IMR-90 (cell line): ENCODE results near the gene SPPL2C. TPM values are rescaled to one million over a fixed set of nuclear protein-coding genes. Genes with fewer than 3 reads are reported as not detected.

Experiments
- ATAC-seq: fragments of 200-7000 bp; cut with Tn5 transposase; 2 replicates; pipeline ENCODE4 v1.9.1; 2020; ENCODE audit warnings: low read depth, mild to moderate bottlenecking, moderate library complexity
- BruUV-seq: library from RNA; stranded (reverse); fragments of 400-500 nt; replicated peaks from 2 replicates; lab custom pipeline; 2021; lab: Mats Ljungman, UMichigan
- CTCF ChIA-PET: fragments of 300-600 bp; formaldehyde crosslinking; extraction: SDS; loops from one replicate; lab custom pipeline; 2021; ENCODE audit warnings: antibody characterized with exemption; lab: Yijun Ruan, JAX
- POLR2A ChIA-PET: fragments of 300-600 bp; sonication (Branson Sonifier 250); formaldehyde crosslinking; loops from one replicate; lab custom pipeline; 2022; ENCODE audit warnings: antibody characterized with exemption; ENCODE audit not compliant: unreplicated experiment; lab: Charles Lee
- DNase-seq: peaks from one replicate; pipeline ENCODE4 v3.0.0; 2013
- H2AFZ ChIP-seq: replicated peaks from 2 replicates; pipeline ENCODE3; 2013; ENCODE audit warnings: low read length, mild to moderate bottlenecking; ENCODE audit not compliant: poor library complexity
- H2AK5ac ChIP-seq: 2 replicates; pipeline ENCODE4 v1.6.1; 2013; ENCODE audit warnings: low read depth, low read length, inconsistent platforms
- H2AK9ac ChIP-seq: replicated peaks from 2 replicates; pipeline ENCODE3; 2013; ENCODE audit warnings: mild to moderate bottlenecking, low read depth, low read length, moderate library complexity; ENCODE audit not compliant: poor library complexity
- H2BK120ac ChIP-seq: 2 replicates; pipeline ENCODE4 v1.6.1; 2013; ENCODE audit warnings: low read depth, low read length, inconsistent platforms
- H2BK15ac ChIP-seq: 3 replicates; pipeline ENCODE4 v1.6.1; 2013; ENCODE audit warnings: low read depth, low read length, inconsistent platforms
- H2BK20ac ChIP-seq: 2 replicates; pipeline ENCODE4 v1.6.1; 2013; ENCODE audit warnings: low read depth, mild to moderate bottlenecking, inconsistent platforms, low read length, moderate library complexity
- H2BK5ac ChIP-seq: 2 replicates; pipeline ENCODE4 v1.6.1; 2013; ENCODE audit warnings: mild to moderate bottlenecking, low read depth, low read length, inconsistent platforms; ENCODE audit not compliant: poor library complexity, severe bottlenecking
- H3K14ac ChIP-seq: replicated peaks from 2 replicates; pipeline ENCODE4 v1.6.1; 2013; ENCODE audit warnings: low read depth, low read length, inconsistent platforms
- H3K18ac ChIP-seq: 2 replicates; pipeline ENCODE4 v1.6.1; 2013; ENCODE audit warnings: low read depth, low read length, control low read depth
- H3K23ac ChIP-seq: 2 replicates; pipeline ENCODE4 v1.6.1; 2013; ENCODE audit warnings: low read depth, low read length, inconsistent platforms
- H3K27ac ChIP-seq: 2 replicates; pipeline ENCODE4 v1.5.1; 2013; ENCODE audit warnings: mild to moderate bottlenecking, control low read depth, low read length; ENCODE audit not compliant: insufficient read depth
- H3K27me3 ChIP-seq: 2 replicates; pipeline ENCODE4 v1.6.1; 2013; ENCODE audit warnings: low read length; ENCODE audit not compliant: control insufficient read depth, insufficient read depth
- H3K36me3 ChIP-seq: 2 replicates; pipeline ENCODE4 v1.6.1; 2013; ENCODE audit warnings: low read length, mixed read lengths; ENCODE audit not compliant: control insufficient read depth, insufficient read depth
- H3K4ac ChIP-seq: 2 replicates; pipeline ENCODE4 v1.6.1; 2013; ENCODE audit warnings: low read depth, low read length, inconsistent platforms
- H3K4me1 ChIP-seq: 2 replicates; pipeline ENCODE4 v1.6.1; 2013; ENCODE audit warnings: low read length, mixed read lengths; ENCODE audit not compliant: control insufficient read depth, insufficient read depth
- H3K4me2 ChIP-seq: 2 replicates; pipeline ENCODE4 v1.6.1; 2013; ENCODE audit warnings: low read depth, mild to moderate bottlenecking, control low read depth, low read length, moderate library complexity
- H3K4me3 ChIP-seq: 2 replicates; pipeline ENCODE4 v1.5.1; 2013; ENCODE audit warnings: low read depth, mild to moderate bottlenecking, control low read depth, low read length, moderate library complexity; ENCODE audit not compliant: insufficient read depth
- H3K56ac ChIP-seq: 2 replicates; pipeline ENCODE4 v1.6.1; 2013; ENCODE audit warnings: low read length, inconsistent platforms; ENCODE audit not compliant: insufficient read depth; ENCODE audit errors: extremely low read depth
- H3K79me1 ChIP-seq, 2 experiments: 2 replicates each; pipeline ENCODE4 v1.6.1; 2013; ENCODE audit warnings: low read length in 2 of 2, inconsistent platforms in 1 of 2, low read depth in 1 of 2
- H3K9ac ChIP-seq: 2 replicates; pipeline ENCODE4 v1.6.1; 2013; ENCODE audit warnings: low read depth, low read length, control low read depth
- H3K9me1 ChIP-seq: 2 replicates; pipeline ENCODE4 v1.6.1; 2013; ENCODE audit warnings: low read length, inconsistent platforms; ENCODE audit not compliant: insufficient read depth
- H3K9me3 ChIP-seq: 2 replicates; pipeline ENCODE4 v1.6.1; 2013; ENCODE audit warnings: low read length; ENCODE audit not compliant: control insufficient read depth, insufficient read depth
- H4K20me1 ChIP-seq: 2 replicates; pipeline ENCODE4 v1.6.1; 2013; ENCODE audit warnings: low read length, inconsistent platforms; ENCODE audit not compliant: insufficient read depth
- H4K5ac ChIP-seq: 2 replicates; pipeline ENCODE4 v1.6.1; 2013; ENCODE audit warnings: mild to moderate bottlenecking, low read depth, low read length, control low read depth
- H4K8ac ChIP-seq, 2 experiments: 2 replicates each; pipeline ENCODE4 v1.6.1; 2013; ENCODE audit warnings: low read depth in 2 of 2, low read length in 2 of 2, control low read depth in 1 of 2, inconsistent platforms in 1 of 2
- H4K91ac ChIP-seq: 2 replicates; pipeline ENCODE4 v1.6.1; 2013; ENCODE audit warnings: low read depth, low read length, inconsistent platforms; ENCODE audit not compliant: insufficient read depth
- BHLHE40 ChIP-seq: fragments of 150-350 bp; IDR thresholded peaks from 2 replicates; pipeline ENCODE4 v1.6.1; 2016; ENCODE audit warnings: mild to moderate bottlenecking, low read depth, low read length
- CEBPB ChIP-seq: IDR thresholded peaks from 2 replicates; pipeline ENCODE4 v1.6.1; 2012; ENCODE audit warnings: low read depth, low read length, improper control_type of control experiment
- CHD1 ChIP-seq: IDR thresholded peaks from 2 replicates; pipeline ENCODE4 v1.6.1; 2012; ENCODE audit warnings: low read depth, low read length, improper control_type of control experiment
- FOS ChIP-seq: fragments of 150-350 bp; IDR thresholded peaks from 2 replicates; pipeline ENCODE4 v1.6.1; 2016; ENCODE audit warnings: low read depth, low read length
- MAFK ChIP-seq: IDR thresholded peaks from 2 replicates; pipeline ENCODE4 v1.6.1; 2012; ENCODE audit warnings: low read depth, low read length, improper control_type of control experiment
- MAZ ChIP-seq: IDR thresholded peaks from 2 replicates; pipeline ENCODE4 v1.6.1; 2012; ENCODE audit warnings: low read depth, mild to moderate bottlenecking, low read length, improper control_type of control experiment, moderate library complexity, borderline replicate concordance
- MXI1 ChIP-seq: IDR thresholded peaks from 2 replicates; pipeline ENCODE4 v1.6.1; 2012; ENCODE audit warnings: low read depth, mild to moderate bottlenecking, low read length, moderate library complexity, borderline replicate concordance
- NFE2L2 ChIP-seq: fragments of 150-350 bp; IDR thresholded peaks from 2 replicates; pipeline ENCODE4 v1.6.1; 2016; ENCODE audit warnings: low read depth, mild to moderate bottlenecking, low read length
- POLR2A ChIP-seq: IDR thresholded peaks from 2 replicates; pipeline ENCODE4 v1.6.1; 2012; ENCODE audit warnings: mild to moderate bottlenecking, low read depth, low read length
- RAD21 ChIP-seq: IDR thresholded peaks from 2 replicates; pipeline ENCODE4 v1.6.1; 2012; ENCODE audit warnings: low read length, improper control_type of control experiment
- RCOR1 ChIP-seq: IDR thresholded peaks from 2 replicates; pipeline ENCODE4 v1.6.1; 2012; ENCODE audit warnings: mild to moderate bottlenecking, low read length, improper control_type of control experiment; ENCODE audit not compliant: insufficient replicate concordance
- RFX5 ChIP-seq: IDR thresholded peaks from 2 replicates; pipeline ENCODE4 v1.8.0; 2012; ENCODE audit warnings: low read depth, mild to moderate bottlenecking, low read length, moderate library complexity
- SMC3 ChIP-seq: fragments of 150-350 bp; IDR thresholded peaks from 2 replicates; pipeline ENCODE4 v1.6.1; 2016; ENCODE audit warnings: low read depth, mild to moderate bottlenecking, antibody characterized with exemption, low read length, moderate library complexity
- WGBS, 2 experiments: methylation state at CpG; one replicate each; pipeline versions ENCODE4 v1.1.5 to v1.1.7; 2013; ENCODE audit warnings: missing lambda C conversion rate in 2 of 2; ENCODE audit not compliant: insufficient read length in 1 of 2; ENCODE audit errors: extremely low coverage in 2 of 2; 5-methylcytosine and 5-hydroxymethylcytosine counted together
- dilution Hi-C: fragments of 300-500 bp; cut with HindIII; formaldehyde crosslinking; loops from one replicate; pipeline ENCODE4 v1.14.3; 2018; ENCODE audit warnings: low sequenced_read_pairs; ENCODE audit not compliant: unreplicated experiment
- in situ Hi-C: fragments of 300-500 bp; cut with MboI; formaldehyde crosslinking; loops from 3 replicates; pipeline ENCODE4 v1.14.3; 2019; ENCODE audit warnings: low sequenced_read_pairs, inconsistent platforms, mixed read lengths
- intact Hi-C: fragments of 100-400 bp; cut with micrococcal nuclease; formaldehyde crosslinking; loops from 2 replicates; pipeline ENCODE4 v1.10.0; 2022
- polyA plus RNA-seq, 3 experiments: library from polyadenylated mRNA; depleted of rRNA; stranded (reverse); fragments of >200 nt; gene quantifications; 2 replicates each; pipeline ENCODE4 v1.2.3, GENCODE V29; 2012; ENCODE audit warnings: low replicate concordance in 1 of 3
- total RNA-seq: library from RNA; depleted of rRNA; stranded (reverse); fragments of >200 nt; gene quantifications from 2 replicates; pipeline ENCODE4 v1.2.3, GENCODE V29; 2012
- TF ChIP-seq, protein P1 (sequence below): fragments of 150-350 bp; IDR thresholded peaks from 2 replicates; pipeline ENCODE4 v1.6.1; 2017; ENCODE audit warnings: mild to moderate bottlenecking, antibody characterized with exemption, low read length, low read depth
- TF ChIP-seq, protein P2 (sequence below): fragments of 150-350 bp; IDR thresholded peaks from 2 replicates; pipeline ENCODE4 v1.6.1; 2016; ENCODE audit warnings: low read depth, mild to moderate bottlenecking, low read length, moderate library complexity, borderline replicate concordance
- TF ChIP-seq, protein P3 (sequence below): conservative IDR thresholded peaks from 2 replicates; pipeline ENCODE4 v1.5.1; 2012; ENCODE audit warnings: mild to moderate bottlenecking, low read depth, low read length, improper control_type of control experiment

The SPPL2C gene
- total and polyA plus RNA-seq, 2 of the 4 experiments (the other 2 are of a cell fraction), result not detected

DNA sequence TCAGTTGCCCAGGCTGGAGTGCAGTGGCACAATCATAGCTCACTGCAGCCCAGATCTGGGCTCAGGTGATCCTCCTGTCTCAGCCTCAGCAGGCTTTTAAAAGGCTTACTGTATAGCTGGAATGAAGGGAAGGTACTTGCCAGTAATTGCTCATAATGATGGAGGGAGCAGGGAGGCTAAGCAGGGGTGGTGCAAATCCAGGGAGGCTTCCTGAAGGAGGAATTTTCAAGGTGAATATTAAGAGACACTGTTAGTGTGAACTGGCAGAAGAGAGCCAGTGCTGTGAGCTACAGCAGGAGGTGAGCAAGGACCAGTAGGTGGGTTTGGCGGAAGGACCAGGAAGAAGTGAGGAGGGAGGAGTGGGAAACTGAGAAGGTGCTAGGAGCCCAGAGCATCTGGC is 35.8 kb upstream of the SPPL2C start:
- H4K8ac ChIP-seq, result no peak overlapping the region
- ChIA-PET POLR2A (no interaction called here), CTCF (no interaction called here)
- peaks cover 21% of the 10 kb centered on the region for H3K27me3 ChIP-seq
- WGBS, 2 experiments, result no CpG with 5 or more reads among the region's 1 CpG
- H2AK5ac ChIP-seq, result no peak overlapping the region
- ATAC-seq (no peak), DNase-seq (no peak)
- H3K9me3 ChIP-seq, result no peaks in the 10 kb centered on the region
- no peak overlapping the region for H2BK120ac ChIP-seq
- H4K91ac ChIP-seq, result no peak overlapping the region
- in situ Hi-C loops (no loop called here), intact Hi-C loops (no loop called here), dilution Hi-C loops (no loop called here)
- H2BK20ac ChIP-seq, result no peak overlapping the region
- H3K9me1 ChIP-seq, result no peaks in the 10 kb centered on the region
- H3K23ac ChIP-seq, result no peak overlapping the region
- no peak for TF ChIP-seq MAZ
- TF ChIP-seq, protein P1, sequence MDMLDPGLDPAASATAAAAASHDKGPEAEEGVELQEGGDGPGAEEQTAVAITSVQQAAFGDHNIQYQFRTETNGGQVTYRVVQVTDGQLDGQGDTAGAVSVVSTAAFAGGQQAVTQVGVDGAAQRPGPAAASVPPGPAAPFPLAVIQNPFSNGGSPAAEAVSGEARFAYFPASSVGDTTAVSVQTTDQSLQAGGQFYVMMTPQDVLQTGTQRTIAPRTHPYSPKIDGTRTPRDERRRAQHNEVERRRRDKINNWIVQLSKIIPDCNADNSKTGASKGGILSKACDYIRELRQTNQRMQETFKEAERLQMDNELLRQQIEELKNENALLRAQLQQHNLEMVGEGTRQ, result no peak
- no peak for TF ChIP-seq NFE2L2
- TF ChIP-seq, protein P2, sequence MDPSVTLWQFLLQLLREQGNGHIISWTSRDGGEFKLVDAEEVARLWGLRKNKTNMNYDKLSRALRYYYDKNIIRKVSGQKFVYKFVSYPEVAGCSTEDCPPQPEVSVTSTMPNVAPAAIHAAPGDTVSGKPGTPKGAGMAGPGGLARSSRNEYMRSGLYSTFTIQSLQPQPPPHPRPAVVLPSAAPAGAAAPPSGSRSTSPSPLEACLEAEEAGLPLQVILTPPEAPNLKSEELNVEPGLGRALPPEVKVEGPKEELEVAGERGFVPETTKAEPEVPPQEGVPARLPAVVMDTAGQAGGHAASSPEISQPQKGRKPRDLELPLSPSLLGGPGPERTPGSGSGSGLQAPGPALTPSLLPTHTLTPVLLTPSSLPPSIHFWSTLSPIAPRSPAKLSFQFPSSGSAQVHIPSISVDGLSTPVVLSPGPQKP, result no peak
- no peak for TF ChIP-seq MXI1
- TF ChIP-seq CEBPB, result no peak
- no peak for TF ChIP-seq RFX5
- no peak for TF ChIP-seq POLR2A
- no peak for TF ChIP-seq CHD1
- no peak for TF ChIP-seq MAFK
- TF ChIP-seq, protein P3, sequence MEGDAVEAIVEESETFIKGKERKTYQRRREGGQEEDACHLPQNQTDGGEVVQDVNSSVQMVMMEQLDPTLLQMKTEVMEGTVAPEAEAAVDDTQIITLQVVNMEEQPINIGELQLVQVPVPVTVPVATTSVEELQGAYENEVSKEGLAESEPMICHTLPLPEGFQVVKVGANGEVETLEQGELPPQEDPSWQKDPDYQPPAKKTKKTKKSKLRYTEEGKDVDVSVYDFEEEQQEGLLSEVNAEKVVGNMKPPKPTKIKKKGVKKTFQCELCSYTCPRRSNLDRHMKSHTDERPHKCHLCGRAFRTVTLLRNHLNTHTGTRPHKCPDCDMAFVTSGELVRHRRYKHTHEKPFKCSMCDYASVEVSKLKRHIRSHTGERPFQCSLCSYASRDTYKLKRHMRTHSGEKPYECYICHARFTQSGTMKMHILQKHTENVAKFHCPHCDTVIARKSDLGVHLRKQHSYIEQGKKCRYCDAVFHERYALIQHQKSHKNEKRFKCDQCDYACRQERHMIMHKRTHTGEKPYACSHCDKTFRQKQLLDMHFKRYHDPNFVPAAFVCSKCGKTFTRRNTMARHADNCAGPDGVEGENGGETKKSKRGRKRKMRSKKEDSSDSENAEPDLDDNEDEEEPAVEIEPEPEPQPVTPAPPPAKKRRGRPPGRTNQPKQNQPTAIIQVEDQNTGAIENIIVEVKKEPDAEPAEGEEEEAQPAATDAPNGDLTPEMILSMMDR, result no peak
- TF ChIP-seq FOS, result no peak
- TF ChIP-seq RAD21, result no peak
- TF ChIP-seq BHLHE40, result no peak
- TF ChIP-seq RCOR1, result no peak
- TF ChIP-seq SMC3, result no peak
- no peaks in the 10 kb centered on the region for H3K4me1 ChIP-seq
- no peak overlapping the region for H4K5ac ChIP-seq
- H2BK5ac ChIP-seq, result no peak overlapping the region
- no peak overlapping the region for H2BK15ac ChIP-seq
- H3K4me3 ChIP-seq, result no peak overlapping the region
- H3K4me2 ChIP-seq, result no peak overlapping the region
- H3K27ac ChIP-seq, result no peak overlapping the region
- H3K36me3 ChIP-seq, result no peaks in the 10 kb centered on the region
- no peak overlapping the region for H2AK9ac ChIP-seq
- no peaks in the 10 kb centered on the region for H4K20me1 ChIP-seq
- no peak overlapping the region for H3K9ac ChIP-seq
- no TSS peak for BruUV-seq
- H3K79me1 ChIP-seq, result no peaks in the 10 kb centered on the region
- H2AFZ ChIP-seq, result no peak overlapping the region
- H3K4ac ChIP-seq, result no peak overlapping the region
- H3K18ac ChIP-seq, result no peak overlapping the region
- H3K14ac ChIP-seq, result no peak overlapping the region
- H3K56ac ChIP-seq, result no peak overlapping the region
